NCI-H187 treated with DMSO at 0.1 percent for 48 hours (cell line): ENCODE measurements around the gene NEMP2.
"Not testable (repeated sequence)": the region's sequence is repeated elsewhere in the genome, so short reads cannot be mapped to it uniquely, and the experiment has no call there.

Experiments
- DNase-seq: peaks from one replicate; lab custom pipeline; 2025; lab: John Stamatoyannopoulos, UW

Gene NEMP2

GRCh38 chr2:190526105-190526750, 8.3 kb downstream of the NEMP2 start:
- DNase-seq, result no peak

GRCh38 chr2:190524928-190525327, 9.6 kb downstream of the NEMP2 start:
- DNase-seq, result no peak

- no peak for DNase-seq
Measured at GRCh38 chr2:190519975-190520767, 14.4 kb downstream of the NEMP2 start.

GRCh38 chr2:190517468-190517867, 17.1 kb downstream of the NEMP2 start:
- DNase-seq, result no peak

- DNase-seq, result no peak
Measured at GRCh38 chr2:190515687-190516086, 18.8 kb downstream of the NEMP2 start.

- no peak for DNase-seq
Measured at GRCh38 chr2:190514676-190515075, 19.8 kb downstream of the NEMP2 start.

- no peak for DNase-seq
Measured at GRCh38 chr2:190513877-190514276, 20.6 kb downstream of the NEMP2 start.

- no peak for DNase-seq
Measured at GRCh38 chr2:190512539-190513095, 21.9 kb downstream of the NEMP2 start.

- DNase-seq, result no peak
Measured at GRCh38 chr2:190511104-190511503, 23.4 kb downstream of the NEMP2 start.

- not testable (repeated sequence) for DNase-seq
Measured at GRCh38 chr2:190509895-190510294, 24.6 kb downstream of the NEMP2 start.

GRCh38 chr2:190507135-190507534, 27.4 kb downstream of the NEMP2 start:
- DNase-seq, result no peak

GRCh38 chr2:190506666-190507065, 27.9 kb downstream of the NEMP2 start:
- DNase-seq, result no peak

- no peak for DNase-seq
Measured at GRCh38 chr2:190505696-190506095, 28.8 kb downstream of the NEMP2 start.

GRCh38 chr2:190504912-190505311, 29.6 kb downstream of the NEMP2 start:
- no peak for DNase-seq

- no peak for DNase-seq
Measured at GRCh38 chr2:190503088-190503487, 31.4 kb downstream of the NEMP2 start.

GRCh38 chr2:190501702-190502407, 32.7 kb downstream of the NEMP2 start:
- no peak for DNase-seq

GRCh38 chr2:190501231-190501630, 33.3 kb downstream of the NEMP2 start:
- DNase-seq, result no peak

GRCh38 chr2:190500054-190500502, 34.4 kb downstream of the NEMP2 start:
- no peak for DNase-seq

- no peak for DNase-seq
Measured at GRCh38 chr2:190499273-190499672, 35.2 kb downstream of the NEMP2 start.

GRCh38 chr2:190497428-190497827, 37.1 kb downstream of the NEMP2 start:
- DNase-seq, result no peak

GRCh38 chr2:190494600-190495227, 39.8 kb downstream of the NEMP2 start:
- not testable (repeated sequence) for DNase-seq

- no peak for DNase-seq
Measured at GRCh38 chr2:190493095-190493494, 41.4 kb downstream of the NEMP2 start.
